HG03460 (cell line): Measurements from ENCODE around the gene TSFM.
A peak's percentile ranks its signal among the peaks of the same experiment; 100 is the strongest.

Experiments
- ATAC-seq: cut with Tn5 transposase; IDR thresholded peaks from one replicate; pipeline ENCODE4 v1.9.1; 2021; ENCODE audit not compliant: unreplicated experiment

TSFM gene

GRCh38 chr12:57782608-57783465 lies at the start of gene TSFM:
TSS of gene TSFM (plus strand) at chr12:57782787. CDS start at chr12:57782802, 15 bp downstream.
- peak; percentile 87 for ATAC-seq

GRCh38 chr12:57733928-57734327 lies 48.7 kb upstream of the TSFM start:
- ATAC-seq: no peak

GRCh38 chr12:57734591-57734990 lies 48.0 kb upstream of the TSFM start:
- no peak for ATAC-seq

GRCh38 chr12:57735198-57735855 lies 47.3 kb upstream of the TSFM start:
- no peak for ATAC-seq

- ATAC-seq: no peak
Measured at GRCh38 chr12:57735952-57736740, 46.4 kb upstream of the TSFM start.

- no peak for ATAC-seq
Measured at GRCh38 chr12:57736741-57737466, 45.7 kb upstream of the TSFM start.

- ATAC-seq: no peak
Measured at GRCh38 chr12:57737467-57738460, 44.8 kb upstream of the TSFM start.

- no peak for ATAC-seq
Measured at GRCh38 chr12:57738661-57739237, 43.8 kb upstream of the TSFM start, which contains the start of gene AGAP2. TSS of gene AGAP2 (minus strand) at chr12:57738742. CDS start at chr12:57738246, 496 bp downstream.

- no peak for ATAC-seq
Measured at GRCh38 chr12:57739387-57739786, 43.2 kb upstream of the TSFM start.

- ATAC-seq: no peak
Measured at GRCh38 chr12:57739914-57740538, 42.6 kb upstream of the TSFM start.

- ATAC-seq: peak; percentile 53
Measured at GRCh38 chr12:57740656-57741412, 41.8 kb upstream of the TSFM start.

- ATAC-seq: no peak
Measured at GRCh38 chr12:57741413-57741789, 41.2 kb upstream of the TSFM start.

GRCh38 chr12:57741844-57742738 lies 40.5 kb upstream of the TSFM start:
- ATAC-seq: peak; percentile 56

GRCh38 chr12:57743769-57744168 lies 38.8 kb upstream of the TSFM start:
- ATAC-seq: no peak

GRCh38 chr12:57744194-57744776 lies 38.3 kb upstream of the TSFM start:
- peak; percentile 32 for ATAC-seq

- ATAC-seq: peak; percentile 78
Measured at GRCh38 chr12:57744777-57745484, 37.7 kb upstream of the TSFM start, which contains the start of gene TSPAN31. TSS of gene TSPAN31 (plus strand) at chr12:57745039. CDS start at chr12:57745155, 116 bp downstream.
